Breast epithelium (tissue), 3 donors: ENCODE measurements around the gene CASK.

Experiments
- POLR2A ChIP-seq: fragments of 450-650 bp; IDR thresholded peaks from one replicate; pipeline ENCODE4 v1.6.1; 2016; ENCODE audit warnings: antibody characterized with exemption, mild to moderate bottlenecking, moderate library complexity
- TF ChIP-seq, protein P1 (sequence below), 3 donors: fragments of 450-650 bp; IDR thresholded peaks; one replicate each; pipeline ENCODE4 v1.5.1; 2016 to 2017; ENCODE audit warnings: antibody characterized with exemption in 3 of 3, mild to moderate bottlenecking in 3 of 3, moderate library complexity in 3 of 3

DNA sequence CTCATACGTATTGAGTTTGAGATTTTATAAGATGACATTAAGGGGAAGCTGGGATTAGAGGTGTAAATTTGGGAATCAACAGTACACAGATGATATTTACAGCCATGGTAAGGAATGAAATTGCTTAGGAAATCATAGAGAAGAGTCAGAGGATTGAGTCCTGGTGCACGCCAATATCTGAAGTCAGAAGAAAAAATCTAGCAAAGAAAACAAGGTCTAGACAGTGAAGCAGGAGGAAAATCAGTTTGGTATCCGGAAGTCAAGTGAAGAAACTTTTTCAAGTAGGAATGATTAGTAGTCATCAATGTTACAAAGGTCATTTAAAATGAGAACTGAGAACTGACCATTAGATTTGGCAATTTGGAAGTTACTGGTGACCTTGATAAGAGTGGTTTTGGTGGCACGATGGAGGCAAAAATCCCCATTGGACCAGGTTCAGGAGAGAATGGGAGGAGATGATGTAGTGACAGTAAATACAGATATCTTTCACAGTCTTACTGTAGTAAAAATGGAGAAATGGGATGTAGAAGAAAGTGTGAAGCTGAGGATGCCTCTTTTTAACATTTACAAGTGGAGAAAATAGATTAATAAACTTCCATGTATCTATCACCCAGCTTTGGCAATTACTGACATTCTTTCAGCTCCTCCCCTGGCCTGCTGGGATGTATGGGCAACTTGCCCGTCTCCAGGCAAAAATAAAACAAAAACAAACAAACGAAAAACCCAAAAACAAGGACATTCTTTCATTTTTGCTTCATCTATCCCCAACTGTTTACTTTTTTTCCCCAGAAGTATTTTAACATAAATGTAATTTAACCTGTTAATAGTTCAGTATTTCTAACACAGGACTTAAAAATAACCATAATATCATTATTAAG is 245.9 kb downstream of the CASK start:
- TF ChIP-seq, protein P1, sequence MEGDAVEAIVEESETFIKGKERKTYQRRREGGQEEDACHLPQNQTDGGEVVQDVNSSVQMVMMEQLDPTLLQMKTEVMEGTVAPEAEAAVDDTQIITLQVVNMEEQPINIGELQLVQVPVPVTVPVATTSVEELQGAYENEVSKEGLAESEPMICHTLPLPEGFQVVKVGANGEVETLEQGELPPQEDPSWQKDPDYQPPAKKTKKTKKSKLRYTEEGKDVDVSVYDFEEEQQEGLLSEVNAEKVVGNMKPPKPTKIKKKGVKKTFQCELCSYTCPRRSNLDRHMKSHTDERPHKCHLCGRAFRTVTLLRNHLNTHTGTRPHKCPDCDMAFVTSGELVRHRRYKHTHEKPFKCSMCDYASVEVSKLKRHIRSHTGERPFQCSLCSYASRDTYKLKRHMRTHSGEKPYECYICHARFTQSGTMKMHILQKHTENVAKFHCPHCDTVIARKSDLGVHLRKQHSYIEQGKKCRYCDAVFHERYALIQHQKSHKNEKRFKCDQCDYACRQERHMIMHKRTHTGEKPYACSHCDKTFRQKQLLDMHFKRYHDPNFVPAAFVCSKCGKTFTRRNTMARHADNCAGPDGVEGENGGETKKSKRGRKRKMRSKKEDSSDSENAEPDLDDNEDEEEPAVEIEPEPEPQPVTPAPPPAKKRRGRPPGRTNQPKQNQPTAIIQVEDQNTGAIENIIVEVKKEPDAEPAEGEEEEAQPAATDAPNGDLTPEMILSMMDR (IDR thresholded peaks at IDR 0.05) = no peak
- TF ChIP-seq POLR2A = no peak
